ENCODE measurements around the gene SENP3. TPM values are rescaled to one million over a fixed set of nuclear protein-coding genes. Genes with fewer than 3 reads are reported as not detected.

Gene SENP3
- total RNA-seq, 1 experiment from 2014 or later = 63.7 TPM

DNA sequence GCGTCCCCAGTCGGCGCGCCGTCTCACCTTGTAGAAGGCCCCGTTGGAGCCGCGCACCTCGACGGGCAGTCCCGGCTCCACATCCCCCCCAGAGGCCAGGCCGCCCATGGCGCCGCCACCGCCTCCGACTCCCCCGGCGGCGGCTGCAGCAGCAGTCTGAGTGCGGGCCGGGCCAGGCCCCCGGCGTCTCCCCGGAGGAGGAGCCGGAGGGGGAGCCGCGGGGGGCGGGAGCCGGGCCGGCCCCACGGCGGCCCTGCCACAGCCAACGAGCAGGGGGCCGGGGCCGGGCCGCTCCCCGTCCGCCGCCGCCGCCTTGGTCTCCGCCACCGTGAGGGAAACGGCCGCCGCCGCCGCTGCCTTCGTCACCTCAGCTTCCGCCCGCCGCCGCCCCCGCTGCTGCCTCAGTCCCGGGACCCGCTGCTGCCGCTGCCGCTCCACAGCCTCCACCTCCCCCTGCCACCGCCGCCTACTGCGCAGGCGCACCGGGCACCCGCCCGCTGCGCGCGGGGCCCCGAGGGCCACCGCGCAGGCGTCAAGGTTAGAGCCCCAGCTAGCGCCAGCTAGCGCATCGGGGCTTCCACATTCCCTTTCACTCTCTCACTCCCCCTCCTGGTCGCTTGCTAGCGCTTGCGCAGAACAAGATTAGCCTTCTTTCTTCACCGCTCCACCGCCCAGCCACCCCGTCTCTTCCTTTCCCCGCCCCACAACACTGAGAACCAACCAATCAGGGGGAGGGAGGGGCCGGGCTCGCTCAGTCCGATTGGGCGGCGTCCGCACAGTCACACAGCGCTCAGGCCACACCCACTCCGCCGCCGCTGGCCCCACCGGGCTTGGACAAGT lies 52.9 kb downstream of the SENP3 start, which contains the start of gene FXR2:
Gene FXR2, minus strand, starts transcription at position 473 of the 840 bp plus-strand sequence. Its CDS starts 365 bp downstream, at position 108.
- in situ Hi-C loops (cut with HindIII; ENCODE audit: low pct_unique_long_range_greater_than_20kb, low sequenced_read_pairs) = no loop called here
- peak within 1 kb of the TSS; percentile 83 to 91 for H3K4me3 ChIP-seq (ENCODE audit: low read depth in 2 of 2, low read length in 2 of 2)
- peak; percentile 98 for ATAC-seq
- CTCF ChIA-PET = interaction anchor here (0.5 kb wide), 1 partner anchor 73 kb away, joined by 4 read pairs; the partner anchor contains the start of gene TP53
- TF ChIP-seq, protein P1, sequence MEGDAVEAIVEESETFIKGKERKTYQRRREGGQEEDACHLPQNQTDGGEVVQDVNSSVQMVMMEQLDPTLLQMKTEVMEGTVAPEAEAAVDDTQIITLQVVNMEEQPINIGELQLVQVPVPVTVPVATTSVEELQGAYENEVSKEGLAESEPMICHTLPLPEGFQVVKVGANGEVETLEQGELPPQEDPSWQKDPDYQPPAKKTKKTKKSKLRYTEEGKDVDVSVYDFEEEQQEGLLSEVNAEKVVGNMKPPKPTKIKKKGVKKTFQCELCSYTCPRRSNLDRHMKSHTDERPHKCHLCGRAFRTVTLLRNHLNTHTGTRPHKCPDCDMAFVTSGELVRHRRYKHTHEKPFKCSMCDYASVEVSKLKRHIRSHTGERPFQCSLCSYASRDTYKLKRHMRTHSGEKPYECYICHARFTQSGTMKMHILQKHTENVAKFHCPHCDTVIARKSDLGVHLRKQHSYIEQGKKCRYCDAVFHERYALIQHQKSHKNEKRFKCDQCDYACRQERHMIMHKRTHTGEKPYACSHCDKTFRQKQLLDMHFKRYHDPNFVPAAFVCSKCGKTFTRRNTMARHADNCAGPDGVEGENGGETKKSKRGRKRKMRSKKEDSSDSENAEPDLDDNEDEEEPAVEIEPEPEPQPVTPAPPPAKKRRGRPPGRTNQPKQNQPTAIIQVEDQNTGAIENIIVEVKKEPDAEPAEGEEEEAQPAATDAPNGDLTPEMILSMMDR (IDR thresholded peaks at IDR 0.05) = peak; percentile 84
- TF ChIP-seq, protein P2, sequence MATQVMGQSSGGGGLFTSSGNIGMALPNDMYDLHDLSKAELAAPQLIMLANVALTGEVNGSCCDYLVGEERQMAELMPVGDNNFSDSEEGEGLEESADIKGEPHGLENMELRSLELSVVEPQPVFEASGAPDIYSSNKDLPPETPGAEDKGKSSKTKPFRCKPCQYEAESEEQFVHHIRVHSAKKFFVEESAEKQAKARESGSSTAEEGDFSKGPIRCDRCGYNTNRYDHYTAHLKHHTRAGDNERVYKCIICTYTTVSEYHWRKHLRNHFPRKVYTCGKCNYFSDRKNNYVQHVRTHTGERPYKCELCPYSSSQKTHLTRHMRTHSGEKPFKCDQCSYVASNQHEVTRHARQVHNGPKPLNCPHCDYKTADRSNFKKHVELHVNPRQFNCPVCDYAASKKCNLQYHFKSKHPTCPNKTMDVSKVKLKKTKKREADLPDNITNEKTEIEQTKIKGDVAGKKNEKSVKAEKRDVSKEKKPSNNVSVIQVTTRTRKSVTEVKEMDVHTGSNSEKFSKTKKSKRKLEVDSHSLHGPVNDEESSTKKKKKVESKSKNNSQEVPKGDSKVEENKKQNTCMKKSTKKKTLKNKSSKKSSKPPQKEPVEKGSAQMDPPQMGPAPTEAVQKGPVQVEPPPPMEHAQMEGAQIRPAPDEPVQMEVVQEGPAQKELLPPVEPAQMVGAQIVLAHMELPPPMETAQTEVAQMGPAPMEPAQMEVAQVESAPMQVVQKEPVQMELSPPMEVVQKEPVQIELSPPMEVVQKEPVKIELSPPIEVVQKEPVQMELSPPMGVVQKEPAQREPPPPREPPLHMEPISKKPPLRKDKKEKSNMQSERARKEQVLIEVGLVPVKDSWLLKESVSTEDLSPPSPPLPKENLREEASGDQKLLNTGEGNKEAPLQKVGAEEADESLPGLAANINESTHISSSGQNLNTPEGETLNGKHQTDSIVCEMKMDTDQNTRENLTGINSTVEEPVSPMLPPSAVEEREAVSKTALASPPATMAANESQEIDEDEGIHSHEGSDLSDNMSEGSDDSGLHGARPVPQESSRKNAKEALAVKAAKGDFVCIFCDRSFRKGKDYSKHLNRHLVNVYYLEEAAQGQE (IDR thresholded peaks at IDR 0.05; ENCODE audit: insufficient read depth in 1 of 2, low read depth in 2 of 2, low read length in 1 of 2) = 0 out of 4 replicates have a peak, but pooled peaks of 1 of the 2 experiments have one; percentile 21
- TF ChIP-seq TCF7L2 (IDR thresholded peaks at IDR 0.05; ENCODE audit: low read depth, low read length) = no peak
- TF ChIP-seq POLR2AphosphoS5 (IDR thresholded peaks at IDR 0.05; ENCODE audit: low read depth, low read length) = no peak
- peak; percentile 23; the same call in 1 of the 2 replicates for TF ChIP-seq SIN3A (IDR thresholded peaks at IDR 0.05; ENCODE audit: borderline replicate concordance, insufficient read depth, low read depth, low read length)
- no peaks in the 10 kb centered on the region for H3K27me3 ChIP-seq (ENCODE audit: control insufficient read depth, insufficient read depth, low read length)
- no peaks in the 10 kb centered on the region for H3K9me3 ChIP-seq (ENCODE audit: control insufficient read depth, insufficient read depth, low read depth, low read length)
- intact Hi-C loops (cut with micrococcal nuclease; ENCODE audit: unreplicated experiment) = no loop called here
- POLR2A ChIA-PET = interaction anchor here (0.6 kb wide), 2 partner anchors 269 to 527 kb away, joined by 3 read pairs; no protein-coding TSS in a partner anchor
- peak; percentile 99 for DNase-seq (ENCODE audit: low read depth, low spot score)
- peaks cover 14% of the 10 kb centered on the region for H3K4me1 ChIP-seq (ENCODE audit: control insufficient read depth, insufficient read depth, low read length)
- H3K27ac ChIP-seq (ENCODE audit: low read length) = peak within 1 kb of the TSS; percentile 88
- no TSS peak for BruUV-seq (replicated peaks)
- H3K36me3 ChIP-seq (ENCODE audit: control insufficient read depth, insufficient read depth, low read length) = peaks cover 3% of the 10 kb centered on the region; the same call in 1 of the 2 replicates

- in situ Hi-C loops (cut with HindIII; ENCODE audit: low pct_unique_long_range_greater_than_20kb, low sequenced_read_pairs) (no loop called here), intact Hi-C loops (cut with micrococcal nuclease; ENCODE audit: unreplicated experiment) (no loop called here)
- DNase-seq (ENCODE audit: low read depth, low spot score) = no peak
- CTCF ChIA-PET = interaction anchor here (0.6 kb wide), 1 partner anchor 20 kb away, joined by 3 read pairs; no protein-coding TSS in a partner anchor
- Histone ChIP-seq H3K4me3 (ENCODE audit: low read depth in 2 of 2, low read length in 2 of 2) (peak overlapping the region; percentile 60 to 83), H3K9me3 (ENCODE audit: control insufficient read depth, insufficient read depth, low read depth, low read length) (no peaks in the 10 kb centered on the region), H3K27me3 (ENCODE audit: control insufficient read depth, insufficient read depth, low read length) (no peaks in the 10 kb centered on the region), H3K4me1 (ENCODE audit: control insufficient read depth, insufficient read depth, low read length) (peaks cover 14% of the 10 kb centered on the region), H3K27ac (ENCODE audit: low read length) (peak overlapping the region; percentile 81), H3K36me3 (ENCODE audit: control insufficient read depth, insufficient read depth, low read length) (peaks cover 3% of the 10 kb centered on the region; the same call in 1 of the 2 replicates)
- ATAC-seq = no peak
- TF ChIP-seq TCF7L2 (IDR thresholded peaks at IDR 0.05; ENCODE audit: low read depth, low read length) (no peak), SIN3A (IDR thresholded peaks at IDR 0.05; ENCODE audit: borderline replicate concordance, insufficient read depth, low read depth, low read length) (no peak)
- BruUV-seq (replicated peaks) = no TSS peak
- POLR2A ChIA-PET = interaction anchor here (0.6 kb wide), 3 partner anchors 269 to 555 kb away, joined by 3 to 9 read pairs (median 3); no protein-coding TSS in a partner anchor
These were observed 53.6 kb downstream of the SENP3 start for GRCh38 chr17:7615265-7615747.

Measured in Panc1 (cell line).